Endothelial cell of umbilical vein (primary cell): ENCODE results near the gene FUT4. TPM values are rescaled to one million over a fixed set of nuclear protein-coding genes. Genes with fewer than 3 reads are reported as not detected.
A peak's percentile ranks its signal among the peaks of the same experiment; 100 is the strongest.

ENCODE experiments used
- BruUV-seq: library from RNA; stranded (reverse); fragments of 400-500 nt; replicated peaks from 2 replicates; lab custom pipeline; 2021; lab: Mats Ljungman, UMichigan
- CTCF ChIA-PET: fragments of 300-600, 350-600 bp; sonication (Branson Sonifier 250); formaldehyde crosslinking; loops from one replicate; lab custom pipeline; 2021; ENCODE audit warnings: antibody characterized with exemption, inconsistent platforms; lab: Charles Lee
- POLR2A ChIA-PET: fragments of 300-600, 350-600 bp; sonication (Branson Sonifier 250); formaldehyde crosslinking; loops from one replicate; lab custom pipeline; 2021; ENCODE audit warnings: antibody characterized with exemption, inconsistent platforms; lab: Charles Lee
- DNase-seq: peaks from one replicate; pipeline ENCODE4 v3.0.0-alpha.2; 2011; ENCODE audit warnings: low read depth, low spot score
- FAIRE-seq: peaks from 2 replicates; lab custom pipeline; 2011; peaks lifted over from hg19 to GRCh38; lab: Jason Lieb, UNC
- H2AFZ ChIP-seq: 2 replicates; pipeline ENCODE4 v1.6.0; 2012; ENCODE audit warnings: low read depth, low read length, control low read depth, inconsistent platforms
- H3K27ac ChIP-seq: 2 replicates; pipeline ENCODE4 v1.5.1; 2011; ENCODE audit warnings: low read depth, mild to moderate bottlenecking, control low read depth, low read length, moderate library complexity; ENCODE audit not compliant: insufficient read depth
- H3K27me3 ChIP-seq, 2 experiments: 2 replicates each; pipeline versions ENCODE4 v1.6.0 to v1.6.1; 2011; ENCODE audit warnings: low read length in 2 of 2, mixed read lengths in 1 of 2; ENCODE audit not compliant: control insufficient read depth in 2 of 2, insufficient read depth in 2 of 2
- H3K36me3 ChIP-seq, 2 experiments: 2 replicates in 1 of 2; 3 replicates in 1 of 2; pipeline ENCODE4 v1.5.1; 2011; ENCODE audit warnings: low read length in 2 of 2, mild to moderate bottlenecking in 1 of 2, moderate library complexity in 1 of 2; ENCODE audit not compliant: control insufficient read depth in 2 of 2, insufficient read depth in 2 of 2; ENCODE audit errors: extremely low read depth in 1 of 2
- H3K4me1 ChIP-seq: 3 replicates; pipeline ENCODE4 v1.5.1; 2011; ENCODE audit warnings: mild to moderate bottlenecking, low read length; ENCODE audit not compliant: control insufficient read depth, insufficient read depth; ENCODE audit errors: extremely low read depth
- H3K4me2 ChIP-seq: 2 replicates; pipeline ENCODE4 v1.6.1; 2011; ENCODE audit warnings: low read length, control low read depth, mixed read lengths; ENCODE audit not compliant: insufficient read depth
- H3K4me3 ChIP-seq, 3 experiments: fragments of 200-600 bp in 1 of 3; sonication (generic), shearing (Covaris generic) in 1 of 3; replicated peaks in 1 of 3; 2 replicates each; pipeline ENCODE4 v1.5.1; 2011 to 2016; ENCODE audit warnings: control low read depth in 3 of 3, low read length in 3 of 3, mild to moderate bottlenecking in 2 of 3, inconsistent platforms in 1 of 3, low read depth in 1 of 3, moderate library complexity in 1 of 3; ENCODE audit not compliant: insufficient read depth in 1 of 3
- H3K79me2 ChIP-seq: 2 replicates; pipeline ENCODE4 v1.6.0; 2012; ENCODE audit warnings: low read length, inconsistent platforms; ENCODE audit not compliant: control insufficient read depth, insufficient read depth
- H3K9ac ChIP-seq: replicated peaks from 2 replicates; pipeline ENCODE3; 2011; ENCODE audit warnings: low read length, control low read depth; ENCODE audit not compliant: insufficient read depth; ENCODE audit errors: extremely low read depth
- H3K9me1 ChIP-seq: replicated peaks from 3 replicates; pipeline ENCODE4 v1.6.0; 2011; ENCODE audit warnings: mild to moderate bottlenecking, low read length; ENCODE audit not compliant: control insufficient read depth, insufficient read depth; ENCODE audit errors: extremely low read depth
- H3K9me3 ChIP-seq: replicated peaks from 2 replicates; pipeline ENCODE4 v1.5.1; 2012; ENCODE audit warnings: low read length, inconsistent platforms; ENCODE audit not compliant: control insufficient read depth, insufficient read depth
- H4K20me1 ChIP-seq: replicated peaks from 2 replicates; pipeline ENCODE3; 2011; ENCODE audit warnings: mild to moderate bottlenecking, low read length; ENCODE audit not compliant: control insufficient read depth, insufficient read depth; ENCODE audit errors: extremely low read depth
- EZH2 ChIP-seq: IDR thresholded peaks from 2 replicates; pipeline ENCODE4 v1.6.1; 2012; ENCODE audit warnings: borderline replicate concordance, low read depth, mild to moderate bottlenecking, moderate library complexity, low read length, inconsistent platforms; ENCODE audit not compliant: severe bottlenecking
- JUN ChIP-seq: IDR thresholded peaks from 2 replicates; pipeline ENCODE4 v1.6.1; 2011; ENCODE audit warnings: borderline replicate concordance, low read depth; ENCODE audit not compliant: insufficient read length, insufficient read depth
- POLR2AphosphoS5 ChIP-seq: IDR thresholded peaks from 2 replicates; pipeline ENCODE4 v1.6.1; 2012; ENCODE audit warnings: low read depth, mild to moderate bottlenecking, control low read depth, low read length, moderate library complexity; ENCODE audit not compliant: insufficient read depth
- dilution Hi-C: fragments of 300-500 bp; cut with MboI; formaldehyde crosslinking; loops from one replicate; pipeline ENCODE4 v1.15.0; 2019; ENCODE audit warnings: low sequenced_read_pairs; ENCODE audit not compliant: extremely low pct_ligation_motif_present
- intact Hi-C: fragments of 100-400 bp; cut with micrococcal nuclease; formaldehyde crosslinking; loops from one replicate; pipeline ENCODE4 v1.10.0; 2022
- polyA plus RNA-seq, 4 experiments: library from polyadenylated mRNA; depleted of rRNA in 3 of 4; stranded (reverse) in 3 of 4; unstranded in 1 of 4; fragments of >200 nt; gene quantifications; 2 replicates each; pipeline versions ENCODE4 v1.2.1 to v1.2.3, GENCODE V29; 2011 to 2012; ENCODE audit warnings: missing spikeins in 1 of 4
- total RNA-seq: library from RNA; stranded (reverse); gene quantifications from 2 replicates; pipeline ENCODE4 v1.2.3, GENCODE V29; 2021

Gene FUT4
- total and polyA plus RNA-seq, 2 donors (not counting 3 experiments of a cell fraction or from before 2014, with no cell fraction given) = 2.4 to 5.3 TPM

DNA sequence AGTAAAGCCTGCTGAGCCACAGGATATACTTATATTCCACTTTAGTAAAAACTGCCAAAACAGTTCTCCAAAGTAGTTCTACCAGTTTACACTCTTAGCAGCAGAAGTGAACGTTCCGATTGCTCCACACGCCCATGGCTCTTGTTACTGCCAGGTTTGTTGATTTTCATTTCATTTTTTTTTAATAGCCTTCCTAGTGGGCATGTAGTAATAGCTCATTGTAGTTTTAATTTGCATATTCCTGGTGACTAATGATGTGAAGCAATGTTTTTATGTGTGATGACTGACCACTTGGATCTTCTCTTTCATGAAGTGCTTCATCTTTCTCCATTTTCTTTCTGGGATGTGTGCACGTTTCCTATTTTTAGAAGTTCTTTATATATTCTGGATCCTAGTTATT is 36.2 kb upstream of the FUT4 start:
- Histone ChIP-seq H3K9ac (no peak overlapping the region), H3K4me1 (peaks cover under 1% of the 10 kb centered on the region), H3K27me3 (peaks cover 0 to 14% of the 10 kb centered on the region in 2 experiments), H3K4me2 (no peak overlapping the region), H3K4me3 (no peak overlapping the region), H3K9me3 (no peaks in the 10 kb centered on the region), H3K9me1 (no peaks in the 10 kb centered on the region), H3K27ac (no peak overlapping the region), H4K20me1 (no peaks in the 10 kb centered on the region), H3K79me2 (no peaks in the 10 kb centered on the region), H3K36me3 (no peaks in the 10 kb centered on the region), H2AFZ (no peak overlapping the region)
- intact Hi-C loops (no loop called here), dilution Hi-C loops (no loop called here)
- no peak for TF ChIP-seq JUN
- TF ChIP-seq EZH2 = no peak
- BruUV-seq = no TSS peak
- FAIRE-seq = no peak
- POLR2A ChIA-PET = no interaction called here
- CTCF ChIA-PET = interaction anchor here (1.2 to 3.3 kb wide), 6 partner anchors 10 to 612 kb away, joined by 3 to 22 read pairs (median 8); no protein-coding TSS in a partner anchor
- no peak for DNase-seq

DNA sequence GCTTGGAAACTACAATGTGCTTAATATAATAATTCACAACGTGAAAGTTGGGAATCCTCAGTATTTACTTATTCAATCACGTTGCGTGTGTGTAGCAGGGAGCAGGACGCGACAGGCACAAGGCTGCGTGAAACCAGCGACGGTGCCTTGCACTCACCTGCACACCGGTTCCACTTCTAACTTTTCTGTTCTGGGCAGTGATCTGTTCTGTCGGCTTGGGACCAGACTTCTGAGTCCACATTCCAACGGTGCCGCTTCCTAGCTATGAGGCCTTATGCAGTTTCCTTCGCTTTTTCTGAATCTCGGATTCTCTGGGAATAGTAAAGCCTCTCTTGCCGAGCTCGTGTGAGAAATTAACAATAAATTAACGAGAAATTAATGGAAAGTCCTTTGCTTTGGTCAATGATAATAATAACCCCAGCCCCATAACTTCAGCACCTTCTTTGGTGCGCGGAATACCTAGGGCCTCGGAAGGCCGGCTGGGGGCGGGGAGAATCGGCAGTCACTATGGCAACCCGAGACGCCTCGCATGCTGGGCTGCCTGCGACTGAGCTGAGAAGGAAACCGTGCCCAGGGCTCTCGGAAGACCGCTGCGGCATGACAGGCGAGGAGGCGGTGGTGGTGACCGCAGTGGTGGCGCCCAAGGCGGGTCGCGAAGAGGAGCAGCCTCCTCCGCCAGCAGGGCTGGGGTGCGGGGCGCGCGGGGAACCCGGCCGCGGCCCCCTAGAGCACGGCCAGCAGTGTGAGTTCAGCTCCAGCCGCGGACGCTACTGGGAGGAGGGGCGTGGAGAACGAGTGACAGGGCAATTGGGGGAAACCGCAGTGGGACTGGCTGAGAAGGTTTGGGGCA is 31.6 kb upstream of the FUT4 start, which contains the start of gene C11orf97:
Gene C11orf97, plus strand, starts transcription at position 530 of the 850 bp plus-strand sequence. Its CDS starts 68 bp downstream, at position 598.
- BruUV-seq = no TSS peak
- Histone ChIP-seq H3K4me3 (peak within 1 kb of the TSS; percentile 9 to 40 (median 31)), H2AFZ (peak within 1 kb of the TSS; percentile 43), H3K4me2 (peak within 1 kb of the TSS; percentile 63), H3K36me3 (no peaks in the 10 kb centered on the region), H3K27me3 (peaks cover 17 to 29% of the 10 kb centered on the region in 2 experiments), H3K9ac (no peak within 1 kb of the TSS), H3K79me2 (no peaks in the 10 kb centered on the region), H3K9me3 (no peaks in the 10 kb centered on the region), H3K27ac (no peak within 1 kb of the TSS), H4K20me1 (no peaks in the 10 kb centered on the region), H3K4me1 (peaks cover 4% of the 10 kb centered on the region), H3K9me1 (no peaks in the 10 kb centered on the region)
- ChIA-PET POLR2A (no interaction called here), CTCF (interaction anchor here (0.9 to 2.1 kb wide), 9 partner anchors 7 to 616 kb away, joined by 3 to 17 read pairs (median 4); no protein-coding TSS in a partner anchor)
- DNase-seq = peak; percentile 49
- dilution Hi-C loops (no loop called here), intact Hi-C loops (no loop called here)
- TF ChIP-seq EZH2 (no peak), JUN (no peak), POLR2AphosphoS5 (no peak)
- FAIRE-seq = no peak
